Hematopoietic multipotent progenitor cell treated with erythropoietin and hydrocortisone succinate and interleukin-3 and kit ligand, for 6 days (in vitro differentiated cells): ENCODE data around the gene LINGO1.

Experiments
- DNase-seq: peaks from one replicate; pipeline ENCODE4 v3.0.0-alpha.2; 2015

LINGO1 gene

DNA sequence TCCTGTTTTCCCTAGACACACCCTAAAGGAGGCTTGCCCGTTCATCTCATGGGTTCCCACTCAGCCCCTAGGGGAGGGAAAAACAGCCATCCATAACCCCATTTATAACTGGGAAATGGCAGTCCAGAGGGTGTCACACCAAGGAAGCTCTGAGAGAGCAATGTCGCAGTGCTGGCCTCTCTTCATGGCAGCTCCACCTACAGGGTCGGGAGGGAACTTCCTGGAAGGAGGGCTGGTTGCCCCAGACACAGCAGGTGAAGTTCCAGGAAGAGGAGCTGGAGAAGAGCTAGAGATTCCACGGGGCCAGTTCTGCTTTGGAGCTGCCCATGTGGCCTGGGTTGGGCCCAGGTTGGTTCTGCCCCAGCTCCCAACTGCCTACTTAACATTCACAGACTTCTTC, 22.3 kb upstream of the LINGO1 start:
- peak; percentile 60 for DNase-seq

DNA sequence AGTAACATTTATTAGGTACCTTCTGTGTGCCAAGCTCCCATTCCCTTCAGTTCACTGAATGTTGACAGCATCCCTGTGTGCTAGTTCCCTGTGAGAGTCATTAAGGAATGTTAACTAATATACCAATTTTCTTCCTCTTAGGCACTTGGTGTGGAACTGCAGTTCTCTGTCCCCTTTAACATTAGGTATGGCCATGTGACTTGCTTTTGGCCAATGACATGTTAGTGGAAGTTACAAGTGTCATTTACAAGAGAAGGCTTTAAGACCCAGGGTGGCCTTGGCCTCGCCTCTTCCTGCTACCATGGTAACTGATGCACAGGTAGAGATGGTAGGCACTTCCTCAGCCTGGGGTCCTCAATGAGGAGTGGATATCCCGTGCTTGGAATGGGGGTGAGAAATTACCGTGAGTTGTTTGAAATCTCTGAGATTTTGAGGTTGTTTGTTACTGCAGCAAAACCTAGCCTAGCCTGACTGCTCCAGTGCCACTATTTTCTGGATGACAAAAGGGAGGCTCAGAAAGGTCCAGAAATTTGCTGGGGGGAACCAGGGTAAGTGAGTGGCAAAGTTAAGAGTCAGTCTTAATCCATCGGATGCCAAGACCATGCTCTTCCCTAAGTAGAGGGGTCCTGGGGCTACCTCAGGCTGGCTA, 21.2 kb upstream of the LINGO1 start:
- no peak for DNase-seq

DNA sequence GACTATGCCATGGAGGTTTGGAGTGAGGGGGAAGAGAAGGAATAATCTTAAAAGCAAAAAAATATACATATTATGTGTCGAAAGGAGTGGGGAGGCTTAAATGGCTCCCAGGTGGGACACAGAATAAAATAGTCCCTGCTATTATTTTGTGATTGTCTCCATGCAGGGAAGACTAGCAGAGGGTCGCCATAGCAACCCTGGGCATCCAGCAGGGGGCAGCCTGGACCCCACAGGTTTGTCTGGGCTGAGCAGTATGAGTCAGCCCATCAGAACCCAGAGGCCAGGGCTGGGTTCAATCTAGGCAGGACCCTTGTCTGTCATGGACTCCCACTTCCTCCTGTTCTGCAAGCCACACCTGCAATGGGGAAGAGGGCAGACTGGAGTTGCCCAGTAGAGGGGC, 17.6 kb upstream of the LINGO1 start:
- DNase-seq, result peak; percentile 66

DNA sequence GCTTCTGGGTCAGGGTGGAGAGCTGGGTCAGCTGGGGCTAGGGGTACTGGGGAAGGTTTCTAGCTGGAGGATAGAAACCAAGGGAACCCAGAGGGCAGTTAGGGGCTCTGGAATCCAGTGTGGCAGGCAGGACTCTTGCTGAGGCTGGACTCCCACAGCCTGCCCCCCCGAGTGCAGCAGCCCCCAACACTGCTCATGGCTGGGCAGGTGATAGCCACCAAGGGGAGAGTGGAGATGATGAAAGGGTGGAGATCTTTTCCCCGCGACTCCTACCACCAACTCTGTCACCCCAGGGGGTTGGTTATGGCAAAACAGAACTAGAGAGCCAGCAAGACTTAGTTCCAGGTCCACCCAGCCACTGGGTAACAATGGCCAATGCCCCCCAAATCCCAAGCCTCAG, 16.9 kb upstream of the LINGO1 start:
- no peak for DNase-seq

DNA sequence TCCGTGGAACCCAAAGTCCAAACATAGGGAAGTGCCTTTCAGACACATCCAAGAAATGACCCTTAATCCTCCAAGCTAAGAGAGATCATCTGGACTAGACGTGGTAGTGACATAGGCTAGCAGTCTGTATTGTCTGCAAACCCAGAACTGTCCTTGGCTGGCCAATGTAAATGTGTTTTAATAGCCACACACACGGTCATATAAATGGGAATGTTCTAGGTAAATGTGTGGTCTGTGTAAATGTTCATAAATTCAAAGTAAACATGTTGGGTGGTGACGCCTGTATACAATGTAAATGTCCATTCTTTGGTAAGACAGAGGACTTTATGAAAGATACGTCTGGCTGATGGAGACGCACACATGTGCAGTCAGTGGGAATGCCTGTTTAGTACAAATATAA, 16.3 kb upstream of the LINGO1 start:
- DNase-seq, result no peak

DNA sequence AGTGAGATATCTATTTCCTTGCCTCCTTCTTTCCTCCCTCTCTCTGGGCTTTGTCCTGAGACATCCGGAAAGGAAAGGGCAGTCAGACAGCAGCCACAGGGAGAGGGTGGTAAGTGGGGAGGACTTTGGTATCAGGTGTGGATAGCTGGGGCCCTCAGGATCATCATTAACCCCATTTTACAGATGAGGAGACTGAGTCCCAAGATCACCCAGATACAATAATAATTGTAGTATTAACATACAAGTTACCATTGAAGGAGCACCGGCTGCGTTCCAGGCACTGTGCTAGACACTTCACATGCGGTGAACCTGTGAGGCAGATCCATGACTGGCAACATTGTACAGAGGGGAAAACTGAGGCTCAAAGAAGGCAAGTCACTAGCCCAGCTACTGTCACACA, 15.2 kb upstream of the LINGO1 start:
- no peak for DNase-seq

DNA sequence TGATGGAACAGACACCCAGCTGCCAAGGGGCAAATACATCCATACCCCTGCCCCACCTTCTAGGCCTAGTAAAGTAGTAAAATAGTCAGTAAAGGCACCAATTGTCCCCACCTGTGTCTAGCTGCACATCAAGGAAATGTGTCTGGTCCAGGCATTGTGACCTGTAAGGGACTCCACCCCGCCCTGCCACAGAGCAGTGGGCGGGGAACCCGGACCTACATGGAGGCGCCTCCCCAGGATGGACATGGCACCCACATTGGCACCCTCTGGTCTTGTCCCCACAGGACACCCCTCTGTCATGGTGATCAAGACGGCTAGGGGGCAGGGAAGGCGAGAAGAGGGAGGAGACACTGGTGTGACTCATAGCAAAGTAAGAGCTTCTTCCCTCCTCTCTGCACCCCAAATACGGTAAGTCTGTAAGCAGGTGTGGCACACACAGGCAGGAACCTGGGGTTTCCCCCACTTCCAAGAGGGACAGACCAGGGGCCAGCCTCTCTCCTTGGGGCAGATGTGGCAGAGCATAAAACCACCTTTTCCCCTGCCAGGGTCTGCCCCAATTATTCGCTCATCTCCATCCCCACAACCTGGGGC, 13.5 kb upstream of the LINGO1 start:
- no peak for DNase-seq

DNA sequence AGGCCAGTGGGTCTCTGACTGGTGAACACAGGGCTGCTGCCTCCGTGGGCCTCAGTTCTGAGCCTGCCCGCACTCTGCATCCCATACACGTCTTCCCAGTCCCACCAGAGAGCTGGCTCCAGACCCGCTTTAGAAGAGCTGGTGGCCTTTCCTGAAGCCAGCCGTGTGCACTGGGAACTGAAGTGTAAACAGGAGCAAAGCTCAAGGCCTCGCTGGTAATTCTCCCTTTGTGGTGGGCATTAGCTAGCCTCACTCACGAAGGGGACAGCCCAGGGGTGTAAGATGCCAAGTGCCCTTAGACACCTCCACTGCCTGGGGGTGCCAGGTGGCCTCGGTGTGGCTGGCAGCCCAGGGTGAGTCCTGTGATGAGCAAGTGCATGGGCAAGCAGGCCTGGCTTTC, 12.9 kb upstream of the LINGO1 start:
- no peak for DNase-seq

DNA sequence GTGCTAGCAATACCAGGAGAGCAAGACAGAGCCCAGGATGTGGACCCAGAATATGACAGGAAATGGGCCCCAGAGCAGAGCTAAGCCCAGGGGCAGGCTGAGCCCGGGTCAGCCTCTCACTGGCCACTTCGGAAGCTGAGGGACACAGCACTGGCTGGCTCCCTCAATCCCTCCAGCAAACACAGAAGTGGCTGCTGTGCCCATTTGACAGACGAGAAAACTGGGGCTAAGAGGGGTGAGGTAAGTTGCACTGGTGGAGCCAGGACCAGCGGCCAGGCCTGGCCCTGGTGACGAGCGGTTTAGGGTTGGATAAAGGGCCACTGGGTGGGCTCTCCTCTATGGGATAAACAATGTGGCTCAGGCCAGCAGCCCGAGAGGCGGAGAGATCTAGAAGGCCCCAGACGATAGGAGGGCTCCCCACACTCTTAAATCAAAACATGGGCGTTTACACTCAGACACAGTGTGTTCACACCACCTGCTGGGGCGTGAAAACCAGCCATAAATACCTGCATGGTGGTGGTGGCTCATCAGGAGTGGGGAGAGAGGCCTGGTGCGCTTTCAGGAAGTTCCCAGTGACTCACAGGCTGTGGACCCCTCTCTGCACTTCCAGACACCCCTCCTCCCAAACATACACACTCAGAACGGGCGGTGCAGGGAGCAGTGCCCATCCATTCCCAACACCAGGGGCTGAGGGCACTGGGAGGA, 12.0 kb upstream of the LINGO1 start:
- DNase-seq, result no peak

DNA sequence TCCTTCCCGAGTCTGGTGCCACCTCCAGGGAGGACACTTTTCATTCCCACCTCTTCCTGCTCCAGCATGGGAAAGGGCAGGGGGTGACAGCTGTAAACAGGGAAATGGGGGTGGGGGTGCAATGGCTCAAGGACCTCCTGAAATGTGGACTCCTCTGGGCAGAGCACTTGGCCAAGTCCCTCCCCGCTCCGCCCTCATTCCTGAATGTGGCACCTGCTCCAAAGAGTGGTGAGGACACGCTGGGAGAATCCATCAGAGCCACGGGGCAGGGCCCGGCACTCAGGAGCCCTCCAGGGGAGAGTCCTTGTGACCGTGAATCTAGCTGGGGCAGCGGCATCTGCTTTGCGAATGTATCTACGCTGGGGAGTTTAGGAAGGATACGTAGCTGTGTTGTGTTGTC, 11.1 kb upstream of the LINGO1 start:
- DNase-seq, result no peak

DNA sequence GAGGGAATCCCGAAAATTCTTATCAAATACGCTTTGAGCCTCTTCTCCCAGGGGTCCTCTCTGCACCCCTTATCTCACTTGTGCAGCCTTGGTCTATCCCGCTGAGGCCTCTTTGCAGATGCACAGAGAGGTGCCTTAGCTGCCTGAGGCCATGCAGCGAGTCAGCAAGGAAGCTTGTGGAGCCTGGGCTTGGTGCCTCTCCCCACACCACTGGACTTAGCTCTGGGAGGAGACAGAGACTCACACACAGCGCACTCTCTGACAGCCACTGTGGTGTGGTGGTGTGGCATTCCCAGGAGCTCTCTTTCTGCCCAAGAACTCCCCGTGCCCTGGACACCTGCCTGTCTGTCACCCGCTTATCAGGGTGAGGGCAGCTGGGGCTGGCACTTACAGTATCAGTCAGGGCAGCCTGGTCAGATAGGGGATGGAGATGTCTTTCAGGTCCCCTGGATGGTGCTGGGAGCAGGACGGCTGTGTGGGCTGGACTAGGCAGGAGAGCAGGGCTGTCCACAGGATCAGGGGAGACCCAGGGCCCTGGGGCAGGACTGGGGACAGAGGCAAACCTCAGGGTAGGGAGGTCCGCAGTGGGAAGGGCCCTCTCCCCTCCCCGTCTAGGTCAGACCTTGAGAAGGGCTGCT, 10.2 kb upstream of the LINGO1 start:
- DNase-seq, result peak; percentile 21

DNA sequence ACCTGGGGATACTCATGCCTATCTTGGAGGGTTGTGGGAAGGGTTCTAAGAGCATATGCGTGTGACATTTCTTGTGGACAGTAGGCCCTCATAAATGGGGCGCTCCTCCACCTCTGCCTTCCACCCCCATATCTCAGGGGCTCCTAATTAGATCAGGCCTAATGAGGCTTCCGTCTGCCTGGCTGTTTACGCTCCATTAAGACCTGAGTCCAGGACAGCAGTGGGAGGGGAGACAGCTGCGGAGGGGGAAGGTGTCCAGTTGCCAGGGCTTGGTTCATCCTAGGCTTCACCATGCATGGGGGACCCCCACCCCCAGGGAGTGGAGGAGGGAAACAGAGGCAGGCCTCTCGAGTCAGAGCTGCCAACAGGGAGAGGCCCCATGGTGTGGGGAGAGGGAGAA, 9.3 kb upstream of the LINGO1 start:
- no peak for DNase-seq

DNA sequence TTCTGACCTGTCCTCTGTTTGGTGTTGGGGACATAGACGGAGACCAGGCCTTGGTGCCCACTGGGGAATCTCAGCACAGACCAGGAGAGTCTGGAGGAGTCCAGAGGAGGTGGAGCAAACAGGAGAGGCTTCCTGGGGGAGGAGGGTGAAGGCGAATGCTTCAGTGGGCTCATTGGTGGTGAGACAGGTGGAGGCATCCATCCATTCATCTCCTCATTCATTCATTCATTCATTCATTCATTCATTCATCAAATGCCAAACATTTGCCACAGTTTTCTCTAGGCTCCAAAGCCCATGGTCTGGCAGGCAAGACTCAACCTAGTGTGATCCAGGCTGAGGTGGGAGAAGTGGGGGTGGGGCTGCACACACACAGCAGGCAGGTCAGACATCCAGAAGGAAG, 7.9 kb upstream of the LINGO1 start:
- no peak for DNase-seq

DNA sequence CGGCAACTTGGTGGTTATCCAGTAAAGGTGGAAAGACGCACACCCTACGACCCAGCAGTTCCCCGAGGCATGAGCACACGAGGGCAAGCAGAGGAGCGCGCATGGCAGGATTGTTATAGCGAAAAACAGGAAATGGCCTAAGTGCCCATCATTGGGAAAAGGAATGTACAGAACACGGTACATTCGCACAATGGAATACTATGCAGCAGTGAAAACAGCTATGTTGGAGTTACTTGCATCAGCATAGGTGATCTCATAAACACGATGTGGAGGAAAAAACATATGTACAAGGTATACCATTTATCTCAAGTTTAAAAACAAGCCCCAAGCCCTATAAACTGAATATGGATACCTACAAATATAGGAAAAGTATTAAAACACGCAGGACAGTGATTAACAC, 6.7 kb upstream of the LINGO1 start:
- DNase-seq, result no peak

DNA sequence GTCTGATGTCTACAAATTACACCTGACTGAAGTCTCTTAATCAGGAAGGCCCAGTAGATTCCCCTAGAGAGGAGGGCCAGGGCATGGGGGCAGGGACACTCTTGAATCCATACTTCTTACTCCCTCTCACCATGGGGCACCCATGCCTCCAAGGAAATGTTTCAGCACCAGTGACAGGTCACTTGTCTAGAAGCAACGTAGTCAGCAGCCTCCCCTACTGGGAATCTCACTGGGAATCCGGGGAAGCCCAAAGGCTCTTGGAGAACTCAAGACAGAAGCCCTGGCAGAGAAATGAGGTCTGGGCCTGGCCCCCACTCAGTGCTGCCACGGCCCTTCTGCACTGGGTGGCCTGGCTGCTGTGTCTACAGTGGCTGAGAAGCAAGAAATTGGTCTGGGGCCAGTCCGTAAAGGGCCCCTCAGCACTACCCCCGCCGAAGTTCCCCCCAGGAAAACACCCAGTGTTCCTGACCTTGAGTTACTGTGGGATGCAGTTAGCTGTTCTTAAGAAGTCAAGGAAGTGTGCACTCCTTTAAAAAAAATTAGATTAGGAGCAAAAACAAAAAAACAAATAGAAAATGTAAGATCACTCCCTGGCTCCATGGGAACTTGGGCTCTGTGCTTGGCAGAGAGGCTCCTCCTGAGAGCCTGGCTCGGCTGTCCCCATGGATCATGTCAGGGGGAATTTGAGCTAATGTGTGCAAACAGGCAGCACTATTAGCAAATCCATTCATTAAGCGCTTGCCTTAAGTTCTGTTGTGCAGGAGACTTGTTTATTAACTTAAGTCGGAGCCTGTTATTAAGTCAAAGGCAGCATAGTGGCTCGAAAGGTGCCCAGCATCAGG, 5.4 kb upstream of the LINGO1 start:
- DNase-seq, result no peak

DNA sequence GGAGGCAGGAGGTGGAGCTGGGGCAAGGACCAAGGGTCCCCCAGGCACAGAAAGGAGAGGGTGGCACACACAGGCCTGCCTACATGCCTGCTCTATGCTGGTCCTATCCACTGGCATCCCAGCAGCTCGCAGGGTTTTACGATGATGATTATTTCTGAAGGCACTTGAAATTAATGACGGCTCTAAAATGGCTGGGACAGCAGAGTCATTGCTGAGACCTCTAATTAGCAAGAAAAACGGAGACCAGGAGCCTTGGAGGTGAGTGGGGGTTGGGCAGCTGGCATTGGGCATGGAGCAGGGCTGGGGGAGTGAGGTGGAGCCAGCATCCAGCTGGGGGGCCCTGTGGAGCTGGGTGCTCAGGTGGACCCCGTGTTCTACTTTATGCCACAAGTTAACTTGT, 3.5 kb upstream of the LINGO1 start:
- no peak for DNase-seq

DNA sequence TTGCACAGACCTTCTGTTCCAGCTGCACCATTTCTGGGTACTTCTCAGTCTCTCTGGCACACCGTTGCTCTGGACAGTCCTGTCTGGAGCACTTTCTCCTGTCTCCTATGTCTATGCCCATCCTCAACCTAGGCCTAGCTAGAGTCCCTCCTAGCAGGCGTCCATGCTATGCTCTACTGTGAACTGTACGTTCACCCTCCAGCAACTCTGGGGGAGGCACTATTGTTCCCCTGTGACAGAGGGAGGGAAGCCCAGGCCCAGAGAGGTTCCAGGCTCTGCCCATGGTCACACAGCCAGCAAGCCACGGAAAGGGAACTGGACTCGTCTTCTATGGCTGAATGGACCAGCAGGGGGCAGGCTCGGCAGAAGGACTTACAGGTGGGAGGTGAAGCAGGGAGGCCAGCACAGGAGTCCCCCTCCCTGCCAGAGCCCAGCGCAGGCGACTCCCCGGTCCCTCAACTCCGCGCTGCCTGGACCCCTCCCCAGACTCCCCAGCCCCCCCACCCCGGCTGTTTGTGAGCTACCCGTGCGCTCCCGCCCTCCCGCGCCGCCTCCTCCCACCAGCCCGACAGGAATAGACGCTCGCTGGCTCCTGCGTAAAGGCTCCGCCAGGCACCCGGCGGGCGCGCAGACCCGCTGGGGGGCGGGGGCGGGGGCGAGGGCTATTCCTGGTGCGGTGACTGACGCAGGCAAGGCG, 1.7 kb upstream of the LINGO1 start:
- DNase-seq, result peak; percentile 86

DNA sequence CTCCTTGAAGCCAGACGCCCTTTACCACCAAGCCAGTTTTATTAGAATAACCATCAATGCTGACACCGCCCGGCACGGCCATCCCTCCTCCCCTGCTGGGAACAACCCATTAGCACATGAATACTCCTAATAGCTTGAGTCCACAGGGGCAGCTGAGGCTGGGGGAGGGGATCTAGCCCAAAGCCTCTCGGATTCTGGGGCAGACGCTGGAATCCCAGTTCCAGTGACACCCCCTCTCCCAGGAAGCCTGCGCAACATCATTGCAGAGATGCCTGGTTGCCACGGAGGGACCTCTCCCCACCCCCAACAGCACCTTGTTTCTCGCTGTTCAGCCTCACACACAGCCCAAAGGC, 1.2 kb upstream of the LINGO1 start:
- DNase-seq, result no peak

DNA sequence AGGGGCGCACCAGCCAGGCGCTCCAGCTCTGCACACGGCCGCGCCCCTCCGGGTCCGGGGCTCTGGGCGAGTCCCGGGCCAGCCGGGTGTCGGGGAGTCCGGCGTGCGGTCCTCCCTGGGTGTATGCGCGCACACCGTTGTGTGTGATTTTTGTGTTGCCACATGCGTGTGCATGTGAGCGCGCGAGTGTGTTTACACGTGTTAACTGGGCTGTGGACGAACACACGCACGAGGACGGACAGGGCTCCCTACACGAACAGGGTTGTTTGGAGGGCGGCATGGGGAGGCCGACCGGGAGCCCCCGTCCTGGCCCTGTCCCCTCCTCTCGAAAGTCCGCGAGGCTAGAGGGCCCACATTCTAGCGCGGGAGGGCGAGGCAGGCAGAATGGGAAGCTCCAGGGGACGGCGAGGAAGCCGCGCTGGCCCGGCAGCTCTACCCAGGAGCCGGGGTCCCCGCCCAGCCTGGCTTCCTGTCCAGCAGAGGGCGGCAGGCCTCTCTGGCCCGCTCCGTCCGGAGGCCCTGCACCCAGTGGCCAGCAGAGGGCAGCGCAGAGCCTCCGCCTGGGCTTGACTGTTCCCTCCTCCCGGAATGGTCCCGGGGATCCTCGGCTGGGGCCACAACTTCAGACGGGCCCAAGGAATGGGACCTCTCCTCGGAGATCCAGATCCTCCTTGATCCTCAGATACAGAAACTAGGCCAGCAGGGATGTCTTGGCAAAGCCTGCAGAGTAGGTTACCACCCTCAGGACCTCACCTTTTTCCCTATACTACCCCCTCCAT, 611 bp upstream of the LINGO1 start:
- peak; percentile 89 for DNase-seq

DNA sequence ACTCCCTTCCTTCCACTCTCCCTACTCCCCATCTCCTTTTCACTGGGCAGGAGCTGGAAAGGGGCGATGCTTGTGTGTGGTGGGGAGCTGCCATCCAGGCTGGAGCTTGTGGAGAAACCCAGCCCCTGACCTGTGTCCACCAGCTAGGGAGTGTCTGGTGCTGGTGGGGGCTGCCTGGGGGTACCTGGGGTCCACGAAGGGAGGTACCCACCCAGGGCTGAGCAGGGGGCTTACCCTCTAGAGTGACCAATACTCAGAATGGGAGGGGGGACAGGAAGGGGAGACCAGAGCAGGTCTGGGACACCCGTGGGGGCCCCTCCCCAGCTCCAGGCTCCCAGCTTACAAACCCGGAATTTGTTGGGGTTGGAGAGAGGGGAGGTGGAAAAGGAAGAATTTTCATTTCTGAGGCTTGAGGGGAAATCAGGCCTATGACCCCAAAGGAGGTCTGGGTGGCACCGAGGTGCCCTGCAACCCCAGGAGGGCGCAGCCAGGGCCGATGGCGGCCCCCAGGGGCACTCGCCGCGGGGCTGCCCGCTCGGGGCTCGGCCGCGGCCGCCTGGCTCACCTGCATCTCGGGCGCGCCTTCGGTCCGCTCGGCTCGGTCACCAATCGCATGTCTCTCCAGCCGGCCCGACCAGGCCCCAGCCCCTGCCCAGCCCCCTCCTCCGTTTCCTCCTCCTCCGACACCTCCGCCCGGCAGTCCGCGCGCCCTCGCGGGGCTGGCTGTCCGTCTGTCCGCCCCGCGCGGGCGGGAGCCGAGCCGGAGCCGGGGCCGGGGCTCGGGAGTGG, 773 bp downstream of the LINGO1 start:
- no peak for DNase-seq
